Measurements from ENCODE around the gene CAMK4. TPM values are rescaled to one million over a fixed set of nuclear protein-coding genes. Genes with fewer than 3 reads are reported as not detected.

Gene CAMK4
- total RNA-seq, 1 donor from 2014 or later = 5.0 TPM

DNA sequence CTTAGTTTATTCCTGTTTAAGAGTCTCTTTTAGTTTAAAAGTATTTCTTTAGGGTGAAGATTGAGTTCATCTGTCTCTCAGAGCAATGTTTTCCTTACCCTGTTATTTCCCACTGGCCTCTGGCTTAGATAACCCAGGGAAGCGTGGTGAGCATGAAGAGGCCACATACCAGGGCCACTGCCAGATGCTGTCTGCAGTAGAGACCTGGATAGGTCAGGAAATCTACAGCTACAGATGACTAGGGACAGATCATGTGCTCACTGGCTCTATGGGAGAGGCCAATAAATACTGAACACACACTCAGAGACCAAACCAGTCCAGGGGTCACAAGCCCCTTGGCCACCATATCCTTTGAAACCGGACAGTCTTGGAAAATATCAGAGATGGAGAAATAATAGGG lies 136.0 kb downstream of the CAMK4 start:
- Histone ChIP-seq H3K79me2 (ENCODE audit: low read depth) (no peaks in the 10 kb centered on the region), H3K36me3 (no peaks in the 10 kb centered on the region), H3F3A (ENCODE audit: low read depth) (no peaks in the 10 kb centered on the region), H4K20me1 (ENCODE audit: low read depth) (no peaks in the 10 kb centered on the region), H3K4me2 (no peak overlapping the region), H3K4me1 (no peaks in the 10 kb centered on the region), H3K9ac (no peak overlapping the region), H2AFZ (replicated peaks) (no peak overlapping the region), H3K27me3 (no peaks in the 10 kb centered on the region), H3K9me3 (ENCODE audit: low read depth) (no peaks in the 10 kb centered on the region), H3K27ac (no peak overlapping the region), H3K4me3 (no peak overlapping the region)
- no peak for TF ChIP-seq EZH2phosphoT487 (IDR thresholded peaks at IDR 0.05)
- no peak for TF ChIP-seq EZH2 (IDR thresholded peaks at IDR 0.05)
- TF ChIP-seq, protein P1, sequence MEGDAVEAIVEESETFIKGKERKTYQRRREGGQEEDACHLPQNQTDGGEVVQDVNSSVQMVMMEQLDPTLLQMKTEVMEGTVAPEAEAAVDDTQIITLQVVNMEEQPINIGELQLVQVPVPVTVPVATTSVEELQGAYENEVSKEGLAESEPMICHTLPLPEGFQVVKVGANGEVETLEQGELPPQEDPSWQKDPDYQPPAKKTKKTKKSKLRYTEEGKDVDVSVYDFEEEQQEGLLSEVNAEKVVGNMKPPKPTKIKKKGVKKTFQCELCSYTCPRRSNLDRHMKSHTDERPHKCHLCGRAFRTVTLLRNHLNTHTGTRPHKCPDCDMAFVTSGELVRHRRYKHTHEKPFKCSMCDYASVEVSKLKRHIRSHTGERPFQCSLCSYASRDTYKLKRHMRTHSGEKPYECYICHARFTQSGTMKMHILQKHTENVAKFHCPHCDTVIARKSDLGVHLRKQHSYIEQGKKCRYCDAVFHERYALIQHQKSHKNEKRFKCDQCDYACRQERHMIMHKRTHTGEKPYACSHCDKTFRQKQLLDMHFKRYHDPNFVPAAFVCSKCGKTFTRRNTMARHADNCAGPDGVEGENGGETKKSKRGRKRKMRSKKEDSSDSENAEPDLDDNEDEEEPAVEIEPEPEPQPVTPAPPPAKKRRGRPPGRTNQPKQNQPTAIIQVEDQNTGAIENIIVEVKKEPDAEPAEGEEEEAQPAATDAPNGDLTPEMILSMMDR (IDR thresholded peaks at IDR 0.05) = no peak
- no peak for DNase-seq (ENCODE audit: low spot score)
- Mint-ChIP-seq H3K4me3 (no peak overlapping the region), H3K36me3 (no peaks in the 10 kb centered on the region), H3K9me3 (no peaks in the 10 kb centered on the region), H3K27ac (no peak overlapping the region), H3K4me1 (peaks cover 1% of the 10 kb centered on the region), H3K27me3 (ENCODE audit: insufficient read depth, low read depth) (no peaks in the 10 kb centered on the region)

DNA sequence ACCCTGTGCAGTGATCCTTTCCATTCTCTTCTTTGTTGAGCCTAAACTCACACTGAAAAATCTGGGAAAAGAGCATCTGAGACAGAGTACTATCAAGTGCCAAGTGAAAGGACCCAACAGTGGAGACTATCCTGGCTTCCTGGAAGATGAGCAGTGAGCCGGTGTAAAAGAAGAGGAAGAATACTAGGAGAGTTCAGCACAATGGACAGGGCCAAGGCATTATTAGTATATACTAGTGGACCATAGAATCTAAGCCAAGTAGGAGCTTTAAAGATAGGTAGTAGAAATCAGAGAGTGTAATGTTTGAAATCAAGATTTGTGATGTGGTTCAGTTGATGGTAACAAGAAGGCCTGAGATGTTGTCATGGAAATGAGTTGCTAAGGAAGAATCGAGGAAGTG lies 140.8 kb downstream of the CAMK4 start:
- Histone ChIP-seq H3K9me3 (ENCODE audit: low read depth) (no peaks in the 10 kb centered on the region), H3F3A (ENCODE audit: low read depth) (no peaks in the 10 kb centered on the region), H3K27ac (no peak overlapping the region), H2AFZ (replicated peaks) (no peak overlapping the region), H3K27me3 (no peaks in the 10 kb centered on the region), H3K36me3 (no peaks in the 10 kb centered on the region), H3K9ac (no peak overlapping the region), H3K4me1 (no peaks in the 10 kb centered on the region), H3K4me2 (no peak overlapping the region), H4K20me1 (ENCODE audit: low read depth) (no peaks in the 10 kb centered on the region), H3K79me2 (ENCODE audit: low read depth) (no peaks in the 10 kb centered on the region), H3K4me3 (no peak overlapping the region)
- Mint-ChIP-seq H3K27ac (no peak overlapping the region), H3K9me3 (no peaks in the 10 kb centered on the region), H3K4me1 (peaks cover 2% of the 10 kb centered on the region), H3K27me3 (ENCODE audit: insufficient read depth, low read depth) (no peaks in the 10 kb centered on the region), H3K4me3 (no peak overlapping the region), H3K36me3 (peaks cover 2% of the 10 kb centered on the region)
- TF ChIP-seq EZH2 (IDR thresholded peaks at IDR 0.05) (no peak), EZH2phosphoT487 (IDR thresholded peaks at IDR 0.05) (no peak)
- TF ChIP-seq, protein P1 (IDR thresholded peaks at IDR 0.05) = no peak
- DNase-seq (ENCODE audit: low spot score) = peak; percentile 60

DNA sequence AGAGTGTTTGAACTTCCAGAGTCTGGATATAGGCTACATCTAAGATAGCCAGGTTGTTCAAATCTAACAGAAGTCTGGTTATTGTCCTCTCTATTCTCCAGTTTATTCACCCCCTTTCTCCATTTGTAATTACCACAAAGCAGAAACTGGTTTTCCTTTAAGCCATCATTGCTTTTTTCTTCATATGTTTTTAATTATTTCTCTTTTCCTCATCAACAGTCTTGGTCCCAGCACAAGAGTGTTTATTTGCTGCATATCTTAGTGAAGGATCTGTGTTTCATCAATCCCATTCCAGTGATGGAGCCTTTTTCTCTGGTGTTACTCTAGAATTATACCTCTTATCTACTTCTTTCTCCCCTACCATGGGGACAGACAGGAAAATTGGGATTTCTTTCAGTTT lies 142.2 kb downstream of the CAMK4 start:
- Histone ChIP-seq H3K4me3 (no peak overlapping the region), H3K9ac (no peak overlapping the region), H4K20me1 (ENCODE audit: low read depth) (no peaks in the 10 kb centered on the region), H2AFZ (replicated peaks) (no peak overlapping the region), H3K27ac (no peak overlapping the region), H3K4me2 (no peak overlapping the region), H3K9me3 (ENCODE audit: low read depth) (no peaks in the 10 kb centered on the region), H3K79me2 (ENCODE audit: low read depth) (no peaks in the 10 kb centered on the region), H3K27me3 (no peaks in the 10 kb centered on the region), H3K4me1 (no peaks in the 10 kb centered on the region), H3K36me3 (no peaks in the 10 kb centered on the region), H3F3A (ENCODE audit: low read depth) (no peaks in the 10 kb centered on the region)
- no peak for DNase-seq (ENCODE audit: low spot score)
- Mint-ChIP-seq H3K36me3 (peaks cover 2% of the 10 kb centered on the region), H3K9me3 (no peaks in the 10 kb centered on the region), H3K27ac (no peak overlapping the region), H3K27me3 (ENCODE audit: insufficient read depth, low read depth) (no peaks in the 10 kb centered on the region), H3K4me1 (peaks cover 2% of the 10 kb centered on the region), H3K4me3 (no peak overlapping the region)
- TF ChIP-seq EZH2 (IDR thresholded peaks at IDR 0.05) (no peak), EZH2phosphoT487 (IDR thresholded peaks at IDR 0.05) (no peak)
- TF ChIP-seq, protein P1 (IDR thresholded peaks at IDR 0.05) = no peak
